A549 (cell line): ENCODE data around the gene FKBP1A. TPM values are rescaled to one million over a fixed set of nuclear protein-coding genes. Genes with fewer than 3 reads are reported as not detected.

Source experiments
- ATAC-seq, 2 experiments: fragments of 200-7000 bp in 1 of 2; fragments of >200 bp in 1 of 2; cut with Nextera tagmentation in 1 of 2; cut with Tn5 transposase in 1 of 2; 3 replicates each; pipeline versions ENCODE4 v1.8.0 to v1.9.1; 2018 to 2020; ENCODE audit warnings: mild to moderate bottlenecking in 1 of 2, moderate library complexity in 1 of 2
- CTCF ChIA-PET: fragments of 300-600 bp; sonication (Branson Sonifier 250); formaldehyde crosslinking; extraction: SDS; loops from one replicate; lab custom pipeline; 2021; ENCODE audit warnings: antibody characterized with exemption, inconsistent platforms; lab: Yijun Ruan, JAX
- POLR2A ChIA-PET: fragments of 350-600 bp; formaldehyde crosslinking; extraction: SDS; loops from one replicate; lab custom pipeline; 2021; ENCODE audit warnings: antibody characterized with exemption, inconsistent platforms; lab: Yijun Ruan, JAX
- DNase-seq, 2 experiments: peaks; one replicate each; pipeline versions ENCODE4 v3.0.0 to v3.0.0-alpha.2; 2011 to 2016; ENCODE audit warnings: low read depth in 1 of 2, low spot score in 1 of 2
- FAIRE-seq: peaks from 2 replicates; lab custom pipeline; 2011; peaks lifted over from hg19 to GRCh38; lab: Jason Lieb, UNC
- H3K27ac ChIP-seq, 2 experiments: fragments of >200 bp; sonication (Bioruptor Twin); formaldehyde crosslinking; 3 replicates each; pipeline ENCODE4 v1.5.1; 2016 to 2017
- H3K4me1 ChIP-seq: fragments of >200 bp; sonication (Bioruptor Twin); formaldehyde crosslinking; 3 replicates; pipeline ENCODE4 v1.6.1; 2016
- H3K4me2 ChIP-seq: fragments of >200 bp; sonication (Bioruptor Twin); formaldehyde crosslinking; 3 replicates; pipeline ENCODE4 v1.6.1; 2016
- H3K4me3 ChIP-seq: fragments of >200 bp; sonication (Bioruptor Twin); formaldehyde crosslinking; 3 replicates; pipeline ENCODE4 v1.5.1; 2016
- H3K9me3 ChIP-seq: fragments of >200 bp; sonication (Bioruptor Twin); formaldehyde crosslinking; 3 replicates; pipeline ENCODE4 v1.6.1; 2016
- CBX2 ChIP-seq: fragments of 200-600 bp; sonication (generic); IDR thresholded peaks from 2 replicates; pipeline ENCODE4 v1.6.1; 2016; ENCODE audit warnings: low read depth, mild to moderate bottlenecking, borderline replicate concordance
- EHMT2 ChIP-seq: fragments of 200-600 bp; sonication (generic); IDR thresholded peaks from 2 replicates; pipeline ENCODE4 v1.6.1; 2016; ENCODE audit warnings: antibody characterized with exemption, low read depth, mild to moderate bottlenecking, moderate library complexity
- ESRRA ChIP-seq: fragments of 150-350 bp; IDR thresholded peaks from 2 replicates; pipeline ENCODE4 v1.6.1; 2014; ENCODE audit warnings: mild to moderate bottlenecking, low read length, borderline replicate concordance
- FOSL2 ChIP-seq, 2 experiments: fragments of 450-650 bp in 1 of 2; fragments of >200 bp in 1 of 2; sonication (Bioruptor Twin) in 1 of 2; formaldehyde crosslinking; IDR thresholded peaks; 2 replicates each; pipeline versions ENCODE4 v1.5.0 to v1.6.1; 2016 to 2020; ENCODE audit warnings: mild to moderate bottlenecking in 1 of 2, moderate library complexity in 1 of 2
- HEYL ChIP-seq: fragments of 250-450 bp; sonication (Bioruptor Pico); IDR thresholded peaks from 2 replicates; pipeline ENCODE4 v1.8.0; 2021; ENCODE audit warnings: mild to moderate bottlenecking, moderate library complexity
- HOXA7 ChIP-seq: fragments of 250-450 bp; sonication (Bioruptor Pico); IDR thresholded peaks from 2 replicates; pipeline ENCODE4 v1.5.0; 2020; ENCODE audit warnings: mild to moderate bottlenecking, moderate library complexity
- HOXB5 ChIP-seq: fragments of 250-450 bp; sonication (Bioruptor Pico); IDR thresholded peaks from 2 replicates; pipeline ENCODE4 v1.5.0; 2020; ENCODE audit warnings: mild to moderate bottlenecking, moderate library complexity
- JUN ChIP-seq, 2 experiments: fragments of >200 bp; sonication (Bioruptor Twin); formaldehyde crosslinking; IDR thresholded peaks; 2 replicates in 1 of 2; 3 replicates in 1 of 2; pipeline ENCODE4 v1.6.1; 2016 to 2017
- MAZ ChIP-seq: fragments of 150-350 bp; IDR thresholded peaks from 2 replicates; pipeline ENCODE4 v1.6.1; 2014; ENCODE audit warnings: antibody characterized with exemption, low read depth, low read length, borderline replicate concordance
- NFE2L2 ChIP-seq: fragments of 150-350 bp; conservative IDR thresholded peaks from 2 replicates; pipeline ENCODE4 v1.6.1; 2014; ENCODE audit warnings: low read length
- PBX3 ChIP-seq: IDR thresholded peaks from 2 replicates; pipeline ENCODE4 v1.6.1; 2012
- RAD21 ChIP-seq, 2 experiments: fragments of >200 bp in 1 of 2; sonication (Bioruptor Twin) in 1 of 2; formaldehyde crosslinking in 1 of 2; IDR thresholded peaks in 1 of 2; conservative IDR thresholded peaks in 1 of 2; 2 replicates in 1 of 2; 3 replicates in 1 of 2; pipeline ENCODE4 v1.6.1; 2012 to 2018; ENCODE audit warnings: inconsistent platforms in 1 of 2
- RARB ChIP-seq: fragments of 250-450 bp; sonication (Bioruptor Pico); IDR thresholded peaks from 2 replicates; pipeline ENCODE4 v1.8.0; 2021; ENCODE audit warnings: mild to moderate bottlenecking, moderate library complexity
- RNF2 ChIP-seq: fragments of 200-600 bp; sonication (generic); IDR thresholded peaks from 2 replicates; pipeline ENCODE4 v1.6.1; 2016; ENCODE audit warnings: low read depth, mild to moderate bottlenecking, antibody characterized with exemption, moderate library complexity, borderline replicate concordance
- SMC3 ChIP-seq: fragments of >200 bp; sonication (Bioruptor Twin); formaldehyde crosslinking; IDR thresholded peaks from 3 replicates; pipeline ENCODE4 v1.6.1; 2018; ENCODE audit warnings: inconsistent platforms
- SREBF2 ChIP-seq: fragments of 450-650 bp; IDR thresholded peaks from 2 replicates; pipeline ENCODE4 v1.6.1; 2014; ENCODE audit warnings: mild to moderate bottlenecking, moderate library complexity
- USF2 ChIP-seq: fragments of 450-650 bp; IDR thresholded peaks from 2 replicates; pipeline ENCODE4 v1.6.1; 2014; ENCODE audit warnings: antibody characterized with exemption
- ZC3H11A ChIP-seq: fragments of 450-650 bp; IDR thresholded peaks from 2 replicates; pipeline ENCODE4 v1.6.1; 2014; ENCODE audit warnings: antibody characterized with exemption, mild to moderate bottlenecking
- WGBS: methylation state at CpG from one replicate; pipeline ENCODE4 v1.1.6; 2017; ENCODE audit errors: missing lambda C conversion rate; 5-methylcytosine and 5-hydroxymethylcytosine counted together
- polyA plus RNA-seq, 4 experiments: library from polyadenylated mRNA; depleted of rRNA in 3 of 4; stranded (reverse); fragments of >200 nt; fragmentation: RNase III in 1 of 4; extraction: RNeasy Plus Mini Kit Qiagen cat#74134 plus additional on column Dnase treatment in 1 of 4; gene quantifications; 2 replicates in 3 of 4; 3 replicates in 1 of 4; pipeline ENCODE4 v1.2.3, GENCODE V29; 2011 to 2017

FKBP1A gene
- polyA plus RNA-seq, 2 of the 4 experiments (the other 2 are of a cell fraction): 385 to 535 TPM

GRCh38 chr20:1330075-1330830 is 62.6 kb downstream of the FKBP1A start:
- TF ChIP-seq RAD21 (conservative IDR thresholded peaks at IDR 0.05 in 1 of 2, IDR thresholded peaks at IDR 0.05 in 1 of 2) (no peak), HEYL (CRISPR knock-in tag) (no peak), EHMT2 (no peak), JUN (IDR thresholded peaks at IDR 0.05) (no peak), CBX2 (no peak)
- Histone ChIP-seq H3K4me2 (no peak overlapping the region), H3K4me1 (peaks cover 38% of the 10 kb centered on the region), H3K9me3 (no peaks in the 10 kb centered on the region), H3K27ac (no peak overlapping the region), H3K4me3 (no peak overlapping the region)
- 90% methylated on average over 6 of the region's 6 CpGs for WGBS
- ChIA-PET CTCF (interaction anchor here (1.7 to 2.1 kb wide), 2 partner anchors 18 to 173 kb away, joined by 6 to 10 read pairs; no protein-coding TSS in a partner anchor), POLR2A (no interaction called here)
- FAIRE-seq (no peak), DNase-seq (peak in 1 of 2 experiments; percentile 19), ATAC-seq (no peak)

- 0 out of 6 replicates have a peak within 1 kb of the TSS, but pooled peaks of 1 of the 2 experiments have one; percentile 12 for H3K27ac ChIP-seq
- FAIRE-seq (no peak), ATAC-seq (no peak), DNase-seq (no peak)
- H3K9me3 ChIP-seq: no peaks in the 10 kb centered on the region
- ChIA-PET POLR2A (no interaction called here), CTCF (interaction anchor here (0.6 to 2.1 kb wide), 6 partner anchors 10 to 174 kb away, joined by 3 to 10 read pairs (median 3); no protein-coding TSS in a partner anchor)
- no peak within 1 kb of the TSS for H3K4me3 ChIP-seq
- 86% methylated on average over 8 of the region's 8 CpGs for WGBS
- peak within 1 kb of the TSS; percentile 95; the same call in 2 of the 3 replicates for H3K4me2 ChIP-seq
- H3K4me1 ChIP-seq: peaks cover 37% of the 10 kb centered on the region
- TF ChIP-seq ZC3H11A (no peak), RARB (no peak), RNF2 (no peak), SMC3 (no peak)
Observed at GRCh38 chr20:1328680-1329330, 64.0 kb downstream of the FKBP1A start, which contains the start of gene SDCBP2. Gene SDCBP2, minus strand, starts transcription at chr20:1329139. Its CDS starts 8,723 bp downstream, at chr20:1320416.

- DNase-seq (no peak), ATAC-seq (no peak), FAIRE-seq (no peak)
- Histone ChIP-seq H3K4me1 (peaks cover 37% of the 10 kb centered on the region), H3K9me3 (no peaks in the 10 kb centered on the region), H3K27ac (no peak overlapping the region), H3K4me3 (no peak overlapping the region), H3K4me2 (peak overlapping the region; percentile 95; the same call in 2 of the 3 replicates)
- ChIA-PET CTCF (interaction anchor here (0.6 to 2.0 kb wide), 7 partner anchors 9 to 176 kb away, joined by 3 to 9 read pairs (median 3); no protein-coding TSS in a partner anchor), POLR2A (no interaction called here)
- 88% methylated on average over 7 of the region's 7 CpGs for WGBS
- TF ChIP-seq PBX3 (no peak), ESRRA (no peak)
Observed at GRCh38 chr20:1327827-1328679, 64.8 kb downstream of the FKBP1A start.

GRCh38 chr20:1327241-1327653 is 65.6 kb downstream of the FKBP1A start:
- ChIA-PET POLR2A (interaction anchor here (0.6 kb wide), 1 partner anchor 106 kb away, joined by 4 read pairs; no protein-coding TSS in a partner anchor), CTCF (interaction anchor here (0.9 to 2.5 kb wide), 6 partner anchors 11 to 176 kb away, joined by 3 to 9 read pairs (median 7); no protein-coding TSS in a partner anchor)
- Histone ChIP-seq H3K4me1 (peaks cover 37% of the 10 kb centered on the region), H3K4me2 (peak overlapping the region; percentile 95), H3K4me3 (no peak overlapping the region), H3K27ac (no peak overlapping the region), H3K9me3 (no peaks in the 10 kb centered on the region)
- no peak for FAIRE-seq
- TF ChIP-seq SREBF2 (no peak), USF2 (no peak), MAZ (no peak), HOXB5 (CRISPR knock-in tag) (no peak), RARB (no peak), ESRRA (no peak), HOXA7 (CRISPR knock-in tag) (no peak), FOSL2 (IDR thresholded peaks at IDR 0.05) (no peak), FOSL2 (CRISPR knock-in tag; IDR thresholded peaks at IDR 0.05) (no peak), EHMT2 (no peak), NFE2L2 (no peak), RNF2 (no peak)
- WGBS: 92% methylated on average over 8 of the region's 8 CpGs
- no peak for ATAC-seq
- no peak for DNase-seq
